K562 (cell line): ENCODE measurements around the gene FAM174C. TPM values are rescaled to one million over a fixed set of nuclear protein-coding genes. Genes with fewer than 3 reads are reported as not detected.

Source experiments
- C11orf30 ChIP-seq: fragments of 450-650 bp; IDR thresholded peaks from 2 replicates; pipeline ENCODE4 v1.6.1; 2016; ENCODE audit warnings: low read depth, mild to moderate bottlenecking
- CBFA2T3 ChIP-seq: fragments of 450-650 bp; IDR thresholded peaks from 2 replicates; pipeline ENCODE4 v1.6.1; 2017
- ILF3 ChIP-seq: fragments of 450-650 bp; IDR thresholded peaks from 2 replicates; pipeline ENCODE4 v1.6.1; 2018; ENCODE audit warnings: antibody characterized with exemption, mild to moderate bottlenecking, moderate library complexity, borderline replicate concordance
- MEF2A ChIP-seq: IDR thresholded peaks from 2 replicates; pipeline ENCODE4 v1.6.1; 2011; ENCODE audit warnings: low read depth, mild to moderate bottlenecking, low read length, moderate library complexity; ENCODE audit not compliant: control insufficient read depth
- MTA1 ChIP-seq: fragments of 450-650 bp; IDR thresholded peaks from 2 replicates; pipeline ENCODE4 v1.6.1; 2017; ENCODE audit warnings: borderline replicate concordance
- NR2C2 ChIP-seq, 2 experiments: fragments of 200-800 bp in 1 of 2; sonication (Bioruptor generic) in 1 of 2; sonication (generic) in 1 of 2; formaldehyde crosslinking in 1 of 2; IDR thresholded peaks; 2 replicates each; pipeline versions ENCODE4 v1.6.1 to v1.8.0; 2016 to 2022; ENCODE audit warnings: mild to moderate bottlenecking in 1 of 2, missing compliant biosample characterization in 1 of 2, missing genetic modification characterization in 1 of 2, missing genetic modification reagents in 1 of 2
- SMARCC2 ChIP-seq: fragments of 450-650 bp; IDR thresholded peaks from 2 replicates; pipeline ENCODE4 v1.6.1; 2017; ENCODE audit warnings: antibody characterized with exemption, moderate library complexity, mild to moderate bottlenecking, low read depth
- ZC3H8 ChIP-seq: fragments of 450-650 bp; IDR thresholded peaks from 2 replicates; pipeline ENCODE4 v1.6.1; 2017
- ZFP36 ChIP-seq: fragments of 150-350 bp; IDR thresholded peaks from 2 replicates; pipeline ENCODE4 v1.6.1; 2018; ENCODE audit warnings: low read length, low read depth; ENCODE audit not compliant: partially characterized antibody
- ZNF212 ChIP-seq: fragments of 450-650 bp; formaldehyde crosslinking; IDR thresholded peaks from 2 replicates; pipeline ENCODE4 v1.4.0; 2020; ENCODE audit warnings: mild to moderate bottlenecking
- ZNF384 ChIP-seq: IDR thresholded peaks from 2 replicates; pipeline ENCODE4 v1.6.1; 2012; ENCODE audit warnings: low read depth, low read length, improper control_type of control experiment
- ZNF551 ChIP-seq: fragments of 250-450 bp; sonication (Bioruptor Pico); IDR thresholded peaks from 2 replicates; pipeline ENCODE4 v1.5.0; 2021; ENCODE audit warnings: mild to moderate bottlenecking, moderate library complexity
- ZNF76 ChIP-seq: fragments of 250-450 bp; sonication (Bioruptor Pico); IDR thresholded peaks from 2 replicates; pipeline ENCODE4 v1.4.0; 2020; ENCODE audit warnings: mild to moderate bottlenecking, moderate library complexity, borderline replicate concordance
- polyA plus RNA-seq, 8 experiments: library from polyadenylated mRNA; depleted of rRNA in 4 of 8; stranded (reverse) in 5 of 8; unstranded in 3 of 8; fragments of >200 nt; fragmentation: Nextera tagmentation in 2 of 8; fragmentation: Illumina TruSeq in 1 of 8; extraction: Ambion mirVana in 2 of 8; extraction: Trizol in 1 of 8; gene quantifications; 2 replicates each; pipeline versions ENCODE4 v1.2.1 to v1.2.3, GENCODE V29; 2011 to 2014; ENCODE audit warnings: inconsistent platforms in 1 of 8, missing spikeins in 1 of 8
- total RNA-seq, 7 experiments: library from RNA; depleted of rRNA in 6 of 7; stranded (reverse); fragments of >200 nt in 6 of 7; fragmentation: Illumina TruSeq in 2 of 7; extraction: Trizol in 2 of 7; gene quantifications; 2 replicates each; pipeline versions ENCODE4 v1.2.1 to v1.2.3, GENCODE V29; 2011 to 2021; ENCODE audit warnings: low replicate concordance in 1 of 7
- TF ChIP-seq, protein P1 (sequence below), 2 experiments: IDR thresholded peaks; 2 replicates each; pipeline ENCODE4 v1.6.1; 2011; ENCODE audit warnings: borderline replicate concordance in 1 of 2, control low read depth in 1 of 2, low read depth in 1 of 2, low read length in 1 of 2, mild to moderate bottlenecking in 1 of 2, mixed read lengths in 1 of 2, moderate library complexity in 1 of 2; ENCODE audit not compliant: insufficient read depth in 1 of 2, insufficient read length in 1 of 2, poor library complexity in 1 of 2, severe bottlenecking in 1 of 2; ENCODE audit errors: extremely low read depth in 1 of 2
- TF ChIP-seq, protein P2 (sequence below): sonication (generic); formaldehyde crosslinking; IDR thresholded peaks from 2 replicates; pipeline ENCODE4 v1.8.0; 2022; ENCODE audit warnings: mild to moderate bottlenecking, missing genetic modification reagents
- TF ChIP-seq, protein P3 (sequence below), 2 experiments: fragments of 450-650 bp; IDR thresholded peaks; 2 replicates each; pipeline ENCODE4 v1.6.1; 2018; ENCODE audit warnings: mild to moderate bottlenecking in 2 of 2, low read depth in 1 of 2; ENCODE audit not compliant: partially characterized antibody in 2 of 2

The FAM174C gene
- total and polyA plus RNA-seq, 9 of the 15 experiments (the other 6 are each of a cell fraction or from before 2014, with no cell fraction given), result 0.66 to 89.6 (median 20.3) TPM

DNA sequence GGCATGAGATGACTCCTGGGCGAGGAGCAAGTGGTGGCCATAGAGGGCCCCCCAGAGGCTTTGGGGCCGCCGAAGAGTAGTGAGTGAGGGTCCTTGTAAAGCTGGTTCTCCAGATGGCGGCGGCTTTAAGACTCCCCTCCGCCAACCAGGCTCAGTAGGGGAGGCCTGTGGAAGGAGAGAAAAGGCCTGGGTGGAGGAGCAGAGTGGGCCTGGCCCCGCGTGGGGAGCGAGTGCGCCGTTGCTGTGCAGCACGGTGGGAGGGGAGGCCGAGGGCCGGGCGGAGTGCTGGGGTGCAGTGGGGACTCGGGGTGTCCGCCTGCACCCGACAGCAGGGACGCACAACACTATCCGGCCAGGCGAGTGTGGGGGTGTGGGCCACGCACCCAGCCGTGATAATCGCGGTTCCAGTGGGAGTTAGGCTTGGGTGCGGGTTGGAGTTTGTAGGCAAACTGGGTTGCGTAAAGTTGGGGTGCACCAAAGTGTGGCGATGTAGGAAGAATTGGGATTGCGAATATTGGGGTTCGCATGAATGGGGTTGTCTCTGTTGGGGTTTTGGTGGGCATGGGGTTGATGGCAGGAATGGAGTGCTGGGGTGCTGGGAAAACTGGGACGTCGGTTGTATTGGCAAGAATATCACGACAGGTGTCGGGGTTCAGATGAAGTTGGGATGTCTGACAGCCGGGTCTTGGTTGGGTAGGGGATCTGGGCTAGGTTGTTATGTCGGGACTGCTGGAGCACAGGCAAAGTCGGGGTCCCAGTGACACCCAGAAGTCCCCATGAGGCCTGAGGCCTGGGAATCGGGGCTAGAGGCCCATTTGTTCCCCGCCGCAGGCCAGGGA is 6.9 kb upstream of the FAM174C start (continued):
- TF ChIP-seq ZNF212 (CRISPR knock-in tag) (no peak), ZFP36 (no peak), MEF2A (no peak), ZNF551 (CRISPR knock-in tag) (no peak), ZC3H8 (no peak), CBFA2T3 (no peak), C11orf30 (no peak), ZNF384 (no peak), MTA1 (no peak), NR2C2 (CRISPR knock-in tag; IDR thresholded peaks at IDR 0.05) (no peak), NR2C2 (tag; IDR thresholded peaks at IDR 0.05) (no peak; the same call in 1 of the 2 replicates), ILF3 (no peak), ZNF76 (CRISPR knock-in tag) (no peak), SMARCC2 (no peak)
- TF ChIP-seq, protein P1, sequence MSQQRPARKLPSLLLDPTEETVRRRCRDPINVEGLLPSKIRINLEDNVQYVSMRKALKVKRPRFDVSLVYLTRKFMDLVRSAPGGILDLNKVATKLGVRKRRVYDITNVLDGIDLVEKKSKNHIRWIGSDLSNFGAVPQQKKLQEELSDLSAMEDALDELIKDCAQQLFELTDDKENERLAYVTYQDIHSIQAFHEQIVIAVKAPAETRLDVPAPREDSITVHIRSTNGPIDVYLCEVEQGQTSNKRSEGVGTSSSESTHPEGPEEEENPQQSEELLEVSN (IDR thresholded peaks at IDR 0.05; ENCODE audit: borderline replicate concordance in 1 of 2, extremely low read depth in 1 of 2, insufficient read depth in 1 of 2, insufficient read length in 1 of 2, low read depth in 1 of 2, low read length in 1 of 2, poor library complexity in 1 of 2, severe bottlenecking in 1 of 2), result no peak
- TF ChIP-seq, protein P2, sequence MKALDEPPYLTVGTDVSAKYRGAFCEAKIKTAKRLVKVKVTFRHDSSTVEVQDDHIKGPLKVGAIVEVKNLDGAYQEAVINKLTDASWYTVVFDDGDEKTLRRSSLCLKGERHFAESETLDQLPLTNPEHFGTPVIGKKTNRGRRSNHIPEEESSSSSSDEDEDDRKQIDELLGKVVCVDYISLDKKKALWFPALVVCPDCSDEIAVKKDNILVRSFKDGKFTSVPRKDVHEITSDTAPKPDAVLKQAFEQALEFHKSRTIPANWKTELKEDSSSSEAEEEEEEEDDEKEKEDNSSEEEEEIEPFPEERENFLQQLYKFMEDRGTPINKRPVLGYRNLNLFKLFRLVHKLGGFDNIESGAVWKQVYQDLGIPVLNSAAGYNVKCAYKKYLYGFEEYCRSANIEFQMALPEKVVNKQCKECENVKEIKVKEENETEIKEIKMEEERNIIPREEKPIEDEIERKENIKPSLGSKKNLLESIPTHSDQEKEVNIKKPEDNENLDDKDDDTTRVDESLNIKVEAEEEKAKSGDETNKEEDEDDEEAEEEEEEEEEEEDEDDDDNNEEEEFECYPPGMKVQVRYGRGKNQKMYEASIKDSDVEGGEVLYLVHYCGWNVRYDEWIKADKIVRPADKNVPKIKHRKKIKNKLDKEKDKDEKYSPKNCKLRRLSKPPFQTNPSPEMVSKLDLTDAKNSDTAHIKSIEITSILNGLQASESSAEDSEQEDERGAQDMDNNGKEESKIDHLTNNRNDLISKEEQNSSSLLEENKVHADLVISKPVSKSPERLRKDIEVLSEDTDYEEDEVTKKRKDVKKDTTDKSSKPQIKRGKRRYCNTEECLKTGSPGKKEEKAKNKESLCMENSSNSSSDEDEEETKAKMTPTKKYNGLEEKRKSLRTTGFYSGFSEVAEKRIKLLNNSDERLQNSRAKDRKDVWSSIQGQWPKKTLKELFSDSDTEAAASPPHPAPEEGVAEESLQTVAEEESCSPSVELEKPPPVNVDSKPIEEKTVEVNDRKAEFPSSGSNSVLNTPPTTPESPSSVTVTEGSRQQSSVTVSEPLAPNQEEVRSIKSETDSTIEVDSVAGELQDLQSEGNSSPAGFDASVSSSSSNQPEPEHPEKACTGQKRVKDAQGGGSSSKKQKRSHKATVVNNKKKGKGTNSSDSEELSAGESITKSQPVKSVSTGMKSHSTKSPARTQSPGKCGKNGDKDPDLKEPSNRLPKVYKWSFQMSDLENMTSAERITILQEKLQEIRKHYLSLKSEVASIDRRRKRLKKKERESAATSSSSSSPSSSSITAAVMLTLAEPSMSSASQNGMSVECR (CRISPR knock-in tag), result 0 out of 2 replicates have a peak, but pooled peaks have one; percentile 24
- TF ChIP-seq, protein P3, sequence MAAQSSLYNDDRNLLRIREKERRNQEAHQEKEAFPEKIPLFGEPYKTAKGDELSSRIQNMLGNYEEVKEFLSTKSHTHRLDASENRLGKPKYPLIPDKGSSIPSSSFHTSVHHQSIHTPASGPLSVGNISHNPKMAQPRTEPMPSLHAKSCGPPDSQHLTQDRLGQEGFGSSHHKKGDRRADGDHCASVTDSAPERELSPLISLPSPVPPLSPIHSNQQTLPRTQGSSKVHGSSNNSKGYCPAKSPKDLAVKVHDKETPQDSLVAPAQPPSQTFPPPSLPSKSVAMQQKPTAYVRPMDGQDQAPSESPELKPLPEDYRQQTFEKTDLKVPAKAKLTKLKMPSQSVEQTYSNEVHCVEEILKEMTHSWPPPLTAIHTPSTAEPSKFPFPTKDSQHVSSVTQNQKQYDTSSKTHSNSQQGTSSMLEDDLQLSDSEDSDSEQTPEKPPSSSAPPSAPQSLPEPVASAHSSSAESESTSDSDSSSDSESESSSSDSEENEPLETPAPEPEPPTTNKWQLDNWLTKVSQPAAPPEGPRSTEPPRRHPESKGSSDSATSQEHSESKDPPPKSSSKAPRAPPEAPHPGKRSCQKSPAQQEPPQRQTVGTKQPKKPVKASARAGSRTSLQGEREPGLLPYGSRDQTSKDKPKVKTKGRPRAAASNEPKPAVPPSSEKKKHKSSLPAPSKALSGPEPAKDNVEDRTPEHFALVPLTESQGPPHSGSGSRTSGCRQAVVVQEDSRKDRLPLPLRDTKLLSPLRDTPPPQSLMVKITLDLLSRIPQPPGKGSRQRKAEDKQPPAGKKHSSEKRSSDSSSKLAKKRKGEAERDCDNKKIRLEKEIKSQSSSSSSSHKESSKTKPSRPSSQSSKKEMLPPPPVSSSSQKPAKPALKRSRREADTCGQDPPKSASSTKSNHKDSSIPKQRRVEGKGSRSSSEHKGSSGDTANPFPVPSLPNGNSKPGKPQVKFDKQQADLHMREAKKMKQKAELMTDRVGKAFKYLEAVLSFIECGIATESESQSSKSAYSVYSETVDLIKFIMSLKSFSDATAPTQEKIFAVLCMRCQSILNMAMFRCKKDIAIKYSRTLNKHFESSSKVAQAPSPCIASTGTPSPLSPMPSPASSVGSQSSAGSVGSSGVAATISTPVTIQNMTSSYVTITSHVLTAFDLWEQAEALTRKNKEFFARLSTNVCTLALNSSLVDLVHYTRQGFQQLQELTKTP (IDR thresholded peaks at IDR 0.05; ENCODE audit: low read depth in 1 of 2, partially characterized antibody in 2 of 2), result no peak
